PC-9 (cell line): ENCODE results near the gene LIN52. TPM values are rescaled to one million over a fixed set of nuclear protein-coding genes. Genes with fewer than 3 reads are reported as not detected.

Source experiments
- BruUV-seq: library from RNA; stranded (reverse); fragments of 400-500 nt; replicated peaks from 2 replicates; lab custom pipeline; 2021; lab: Mats Ljungman, UMichigan
- CTCF ChIA-PET: fragments of 300-600 bp; sonication (Branson Sonifier 250); formaldehyde crosslinking; loops from one replicate; lab custom pipeline; 2022; ENCODE audit warnings: antibody characterized with exemption; lab: Charles Lee
- POLR2A ChIA-PET: fragments of 300-600 bp; sonication (Branson Sonifier 250); formaldehyde crosslinking; loops from one replicate; lab custom pipeline; 2022; ENCODE audit warnings: antibody characterized with exemption; ENCODE audit not compliant: unreplicated experiment; lab: Charles Lee
- DNase-seq, 2 experiments: peaks; one replicate each; pipeline versions ENCODE4 v3.0.0 to v3.0.0-alpha.2; 2015 to 2022; ENCODE audit warnings: mixed read lengths in 1 of 2
- H2AFZ ChIP-seq: fragments of 200-600 bp; sonication (generic); 2 replicates; pipeline ENCODE4 v1.8.1; 2017; ENCODE audit warnings: antibody characterized with exemption
- H3F3A ChIP-seq: fragments of 200-600 bp; sonication (generic); 2 replicates; pipeline ENCODE4 v1.8.1; 2017; ENCODE audit warnings: antibody characterized with exemption, mild to moderate bottlenecking, low read depth; ENCODE audit not compliant: insufficient read depth
- H3K27ac ChIP-seq: fragments of 200-600 bp; sonication (generic); 2 replicates; pipeline ENCODE4 v1.6.1; 2016; ENCODE audit warnings: mixed run types
- H3K27me3 ChIP-seq: fragments of 200-600 bp; sonication (generic); 2 replicates; pipeline ENCODE4 v1.6.1; 2016; ENCODE audit warnings: low read depth, mixed run types; ENCODE audit not compliant: insufficient read depth
- H3K36me3 ChIP-seq: fragments of 200-600 bp; sonication (generic); 2 replicates; pipeline ENCODE4 v1.6.1; 2016; ENCODE audit warnings: low read depth, mixed run types
- H3K4me1 ChIP-seq: fragments of 200-600 bp; sonication (generic); replicated peaks from 2 replicates; pipeline ENCODE4 v1.6.1; 2016; ENCODE audit warnings: mixed run types; ENCODE audit not compliant: insufficient read depth
- H3K4me2 ChIP-seq: fragments of 200-600 bp; sonication (generic); 2 replicates; pipeline ENCODE4 v1.6.1; 2017; ENCODE audit warnings: mixed run types
- H3K4me3 ChIP-seq: fragments of 200-600 bp; sonication (generic); 2 replicates; pipeline ENCODE4 v1.6.1; 2016; ENCODE audit warnings: mixed run types
- H3K79me2 ChIP-seq: fragments of 200-600 bp; sonication (generic); 2 replicates; pipeline ENCODE4 v1.6.1; 2017; ENCODE audit warnings: low read depth, mixed run types
- H3K9me2 ChIP-seq: fragments of 200-600 bp; sonication (generic); 2 replicates; pipeline ENCODE4 v1.8.1; 2017; ENCODE audit warnings: mild to moderate bottlenecking; ENCODE audit not compliant: insufficient read depth
- H3K9me3 ChIP-seq: fragments of 200-600 bp; sonication (generic); 2 replicates; pipeline ENCODE4 v1.8.1; 2016; ENCODE audit warnings: low read depth; ENCODE audit not compliant: insufficient read depth
- H4K20me1 ChIP-seq: fragments of 200-600 bp; sonication (generic); 2 replicates; pipeline ENCODE4 v1.8.1; 2017; ENCODE audit not compliant: insufficient read depth
- EZH2 ChIP-seq: fragments of 200-600 bp; sonication (generic); IDR thresholded peaks from 2 replicates; pipeline ENCODE4 v1.8.0; 2017; ENCODE audit warnings: antibody characterized with exemption, low read depth
- intact Hi-C: fragments of 100-400 bp; cut with micrococcal nuclease; formaldehyde crosslinking; loops from one replicate; pipeline ENCODE4 v1.10.0; 2022; ENCODE audit not compliant: unreplicated experiment
- total RNA-seq: library from RNA; stranded (reverse); gene quantifications from 2 replicates; pipeline ENCODE4 v1.2.3, GENCODE V29; 2021
- TF ChIP-seq, protein P1 (sequence below): fragments of 200-600 bp; sonication (generic); conservative IDR thresholded peaks from 2 replicates; pipeline ENCODE4 v1.6.1; 2017; ENCODE audit warnings: mixed run types, antibody characterized with exemption, mild to moderate bottlenecking, moderate library complexity

Gene LIN52
- total RNA-seq, 1 experiment from 2014 or later: 18.8 TPM

DNA sequence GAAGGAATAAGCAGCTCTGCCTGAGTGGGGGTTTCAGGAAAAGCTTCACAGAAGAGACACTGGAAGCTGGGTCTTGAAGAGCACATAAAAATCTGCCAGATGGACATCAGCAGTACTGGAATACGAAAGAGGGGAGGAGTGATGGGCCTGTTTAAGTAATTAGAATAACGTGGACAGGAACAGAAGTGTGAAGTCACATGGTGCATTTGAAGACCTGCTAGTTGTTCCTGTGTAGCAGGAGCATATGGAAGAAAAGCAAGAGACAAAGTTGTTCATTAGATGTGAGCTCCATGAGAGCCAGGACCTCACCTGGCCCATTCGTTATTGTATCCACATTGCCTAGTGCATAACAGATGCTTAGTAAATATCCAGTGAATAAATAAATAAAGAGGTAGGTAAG lies 85.2 kb downstream of the LIN52 start:
- ChIA-PET POLR2A (interaction anchor here (0.5 kb wide), 1 partner anchor 508 kb away, joined by 3 read pairs; no protein-coding TSS in a partner anchor), CTCF (no interaction called here)
- Histone ChIP-seq H3F3A (no peaks in the 10 kb centered on the region), H3K9me3 (no peaks in the 10 kb centered on the region), H3K4me1 (no peaks in the 10 kb centered on the region), H3K36me3 (no peaks in the 10 kb centered on the region), H3K27me3 (no peaks in the 10 kb centered on the region), H4K20me1 (no peaks in the 10 kb centered on the region), H3K27ac (no peak overlapping the region), H3K79me2 (no peaks in the 10 kb centered on the region), H3K9me2 (no peaks in the 10 kb centered on the region), H3K4me3 (no peak overlapping the region), H3K4me2 (no peak overlapping the region), H2AFZ (no peak overlapping the region)
- TF ChIP-seq EZH2: no peak
- TF ChIP-seq, protein P1, sequence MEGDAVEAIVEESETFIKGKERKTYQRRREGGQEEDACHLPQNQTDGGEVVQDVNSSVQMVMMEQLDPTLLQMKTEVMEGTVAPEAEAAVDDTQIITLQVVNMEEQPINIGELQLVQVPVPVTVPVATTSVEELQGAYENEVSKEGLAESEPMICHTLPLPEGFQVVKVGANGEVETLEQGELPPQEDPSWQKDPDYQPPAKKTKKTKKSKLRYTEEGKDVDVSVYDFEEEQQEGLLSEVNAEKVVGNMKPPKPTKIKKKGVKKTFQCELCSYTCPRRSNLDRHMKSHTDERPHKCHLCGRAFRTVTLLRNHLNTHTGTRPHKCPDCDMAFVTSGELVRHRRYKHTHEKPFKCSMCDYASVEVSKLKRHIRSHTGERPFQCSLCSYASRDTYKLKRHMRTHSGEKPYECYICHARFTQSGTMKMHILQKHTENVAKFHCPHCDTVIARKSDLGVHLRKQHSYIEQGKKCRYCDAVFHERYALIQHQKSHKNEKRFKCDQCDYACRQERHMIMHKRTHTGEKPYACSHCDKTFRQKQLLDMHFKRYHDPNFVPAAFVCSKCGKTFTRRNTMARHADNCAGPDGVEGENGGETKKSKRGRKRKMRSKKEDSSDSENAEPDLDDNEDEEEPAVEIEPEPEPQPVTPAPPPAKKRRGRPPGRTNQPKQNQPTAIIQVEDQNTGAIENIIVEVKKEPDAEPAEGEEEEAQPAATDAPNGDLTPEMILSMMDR: no peak
- intact Hi-C loops: no loop called here
- DNase-seq: no peak
- BruUV-seq: no TSS peak

GRCh38 chr14:74176400-74176793 lies 91.6 kb downstream of the LIN52 start:
- no peaks in the 10 kb centered on the region for H3K9me2 ChIP-seq
- no peak overlapping the region for H2AFZ ChIP-seq
- no peaks in the 10 kb centered on the region for H3K79me2 ChIP-seq
- H3K27me3 ChIP-seq: no peaks in the 10 kb centered on the region
- DNase-seq: no peak
- H3K4me1 ChIP-seq: no peaks in the 10 kb centered on the region
- TF ChIP-seq EZH2: no peak
- TF ChIP-seq, protein P1: no peak
- no peaks in the 10 kb centered on the region for H4K20me1 ChIP-seq
- H3K27ac ChIP-seq: no peak overlapping the region
- BruUV-seq: no TSS peak
- H3F3A ChIP-seq: no peaks in the 10 kb centered on the region
- intact Hi-C loops: no loop called here
- POLR2A ChIA-PET: no interaction called here
- H3K9me3 ChIP-seq: no peaks in the 10 kb centered on the region
- no peak overlapping the region for H3K4me2 ChIP-seq
- CTCF ChIA-PET: no interaction called here
- H3K36me3 ChIP-seq: no peaks in the 10 kb centered on the region
- H3K4me3 ChIP-seq: no peak overlapping the region

- Histone ChIP-seq H2AFZ (no peak overlapping the region), H3K4me2 (no peak overlapping the region), H3K27me3 (no peaks in the 10 kb centered on the region), H3F3A (no peaks in the 10 kb centered on the region), H3K9me2 (no peaks in the 10 kb centered on the region), H3K79me2 (no peaks in the 10 kb centered on the region), H3K27ac (no peak overlapping the region), H3K9me3 (no peaks in the 10 kb centered on the region), H3K36me3 (no peaks in the 10 kb centered on the region), H3K4me1 (no peaks in the 10 kb centered on the region), H3K4me3 (no peak overlapping the region), H4K20me1 (no peaks in the 10 kb centered on the region)
- no peak for DNase-seq
- ChIA-PET CTCF (no interaction called here), POLR2A (no interaction called here)
- TF ChIP-seq, protein P1: no peak
- TF ChIP-seq EZH2: no peak
- BruUV-seq: no TSS peak
- intact Hi-C loops: no loop called here
These were observed 95.1 kb downstream of the LIN52 start for GRCh38 chr14:74179856-74180255.
